HG03457 (cell line): Measurements from ENCODE around the gene OR5M3.

Experiments used
- ATAC-seq: cut with Tn5 transposase; IDR thresholded peaks from one replicate; pipeline ENCODE4 v1.9.1; 2021; ENCODE audit warnings: moderate number of reproducible peaks; ENCODE audit not compliant: unreplicated experiment

OR5M3 gene

DNA sequence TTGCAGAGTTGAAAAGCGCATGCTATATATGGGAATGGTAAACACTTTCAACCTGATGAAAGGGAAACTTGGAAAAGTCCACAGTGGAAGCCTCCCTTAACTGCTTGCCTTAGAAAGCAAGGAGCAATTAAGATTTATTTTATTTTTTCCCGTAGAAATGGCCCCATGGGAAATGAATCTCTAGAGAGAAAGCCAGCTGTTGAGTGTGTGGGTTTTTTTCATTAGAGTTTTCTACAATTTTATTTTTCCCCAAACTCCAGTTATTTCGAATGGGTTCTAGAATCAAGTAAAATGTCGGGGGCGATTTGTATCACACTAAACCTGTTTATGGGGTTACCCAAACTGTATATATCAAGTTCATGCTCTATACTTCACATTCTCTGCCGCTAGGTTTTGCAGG lies at the start of gene OR5M3:
Gene OR5M3 (minus strand): TSS at position 101 of the 400 bp plus-strand sequence. CDS start 2,855 bp downstream, outside the sequence.
- ATAC-seq = no peak

DNA sequence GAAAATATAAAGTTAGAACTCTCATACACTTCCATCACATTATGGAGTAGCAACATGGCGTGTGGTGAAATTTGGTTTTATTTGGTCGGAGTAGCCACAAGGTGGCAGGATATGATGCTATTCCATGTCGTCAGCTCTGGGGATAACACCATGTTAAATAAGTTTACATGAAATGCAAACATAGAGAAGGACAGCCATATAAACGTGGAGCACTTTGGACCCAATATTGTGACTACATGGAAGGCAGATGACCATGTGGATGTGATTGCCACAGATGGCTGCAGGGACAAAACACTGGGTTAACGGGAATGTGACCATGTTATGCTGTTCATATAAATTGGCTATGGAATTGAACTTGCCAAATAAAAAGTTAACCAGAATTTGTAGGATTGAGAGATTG lies 48.9 kb upstream of the OR5M3 start:
- no peak for ATAC-seq

DNA sequence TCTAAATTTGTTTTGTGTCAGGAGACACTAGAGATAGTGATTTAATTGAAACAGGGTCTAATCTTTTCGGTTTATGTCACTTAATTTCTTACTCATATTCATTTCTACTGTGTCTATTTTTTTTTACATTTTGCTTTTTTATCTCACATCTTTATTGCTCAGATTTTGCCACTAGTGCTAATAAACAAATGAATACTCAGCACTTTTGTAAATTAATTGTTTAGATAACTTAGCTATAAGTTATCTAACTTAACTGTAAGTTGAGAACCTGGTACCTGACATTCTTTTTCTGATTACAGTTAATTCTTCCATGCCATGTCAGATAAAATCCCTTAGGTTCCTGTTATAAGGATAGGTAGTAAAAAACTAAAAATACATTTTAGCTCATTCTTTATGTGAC lies 40.1 kb upstream of the OR5M3 start:
- ATAC-seq = no peak

GRCh38 chr11:56509439-56509838 lies 36.3 kb upstream of the OR5M3 start:
- ATAC-seq = no peak

- no peak for ATAC-seq
Observed at GRCh38 chr11:56497010-56497409, 23.9 kb upstream of the OR5M3 start.

DNA sequence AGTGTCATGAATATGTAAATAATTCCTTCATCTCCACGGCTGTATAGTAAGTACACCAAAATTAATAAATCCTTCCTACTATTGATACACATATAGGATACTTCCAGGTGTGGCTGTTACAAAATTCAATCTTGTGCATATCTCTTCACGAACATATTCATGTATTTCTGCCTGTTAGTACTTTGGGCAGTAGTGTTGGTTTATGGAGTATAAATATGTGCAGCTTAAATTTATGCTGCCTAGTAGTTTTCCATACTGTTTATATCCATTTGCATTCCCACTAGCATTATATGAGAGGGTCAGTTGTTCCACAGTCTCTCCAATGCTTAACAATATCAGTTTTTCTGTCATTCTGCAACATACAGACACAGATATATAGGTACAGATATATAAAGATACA lies 22.0 kb upstream of the OR5M3 start:
- ATAC-seq = no peak

GRCh38 chr11:56491270-56491669 lies 18.1 kb upstream of the OR5M3 start, which contains the start of gene OR5M8:
Gene OR5M8, minus strand, starts transcription at chr11:56491370. Its CDS starts 0 bp downstream, at chr11:56491370.
- no peak for ATAC-seq

DNA sequence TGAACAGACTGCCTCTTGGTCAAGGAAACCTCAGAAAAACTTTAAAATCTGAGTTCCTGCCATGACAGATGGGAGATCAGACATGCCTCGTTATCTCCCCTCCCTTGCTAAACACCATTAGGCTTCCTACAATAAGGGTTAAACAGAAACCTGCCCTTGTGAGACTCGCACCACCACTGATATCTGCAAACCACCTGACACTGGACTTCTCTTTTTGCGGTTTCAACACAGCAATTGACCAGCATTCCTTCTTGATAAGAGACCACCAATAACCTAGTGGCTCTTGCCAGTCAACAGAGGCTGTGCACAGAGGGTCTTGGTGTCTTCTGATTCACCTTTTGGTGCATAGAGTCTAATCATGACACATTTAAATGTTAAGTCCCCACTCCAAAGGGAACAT lies 13.6 kb upstream of the OR5M3 start:
- ATAC-seq = no peak

DNA sequence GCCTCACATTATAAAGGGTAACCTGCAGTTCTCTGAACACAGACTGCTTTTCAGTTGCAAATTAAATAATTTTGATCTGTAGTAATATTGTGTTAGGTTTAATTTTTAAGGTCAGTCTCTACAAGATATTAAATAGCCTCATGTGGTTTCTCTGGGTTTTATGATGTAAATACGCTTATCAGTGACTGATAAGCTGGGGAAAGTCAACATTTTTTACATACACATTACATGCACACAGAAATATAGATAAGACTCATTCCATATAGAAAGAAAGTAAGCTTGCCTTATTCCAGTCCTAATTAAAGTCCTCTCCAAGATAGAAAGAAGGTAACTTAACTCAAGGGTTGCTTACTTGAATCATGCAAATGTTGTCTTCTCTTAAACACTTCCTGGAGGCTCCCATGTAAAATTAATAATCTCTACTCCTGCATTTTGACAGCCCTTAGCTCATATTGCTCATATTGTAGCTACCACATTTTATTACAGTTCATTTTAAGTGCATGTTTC lies 1.6 kb upstream of the OR5M3 start:
- ATAC-seq = no peak

DNA sequence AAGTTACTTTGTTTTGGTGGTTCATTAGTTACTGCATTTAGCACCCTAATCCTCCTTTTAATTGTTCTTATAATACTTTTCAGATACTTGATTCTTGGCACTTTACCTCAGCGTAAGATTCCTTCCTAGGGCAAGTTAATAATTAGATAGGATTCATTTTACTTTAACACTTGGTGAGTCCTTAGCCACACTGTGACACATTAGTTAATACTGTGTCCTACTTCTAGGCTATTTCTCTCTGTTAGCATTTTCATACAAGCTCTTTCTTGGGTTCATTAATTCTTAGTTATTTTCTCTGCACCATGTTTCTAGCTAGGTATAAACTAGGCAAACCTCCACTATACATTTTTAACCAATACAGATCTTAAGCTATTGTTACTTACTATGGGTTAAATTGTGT lies 16.1 kb downstream of the OR5M3 start:
- no peak for ATAC-seq

DNA sequence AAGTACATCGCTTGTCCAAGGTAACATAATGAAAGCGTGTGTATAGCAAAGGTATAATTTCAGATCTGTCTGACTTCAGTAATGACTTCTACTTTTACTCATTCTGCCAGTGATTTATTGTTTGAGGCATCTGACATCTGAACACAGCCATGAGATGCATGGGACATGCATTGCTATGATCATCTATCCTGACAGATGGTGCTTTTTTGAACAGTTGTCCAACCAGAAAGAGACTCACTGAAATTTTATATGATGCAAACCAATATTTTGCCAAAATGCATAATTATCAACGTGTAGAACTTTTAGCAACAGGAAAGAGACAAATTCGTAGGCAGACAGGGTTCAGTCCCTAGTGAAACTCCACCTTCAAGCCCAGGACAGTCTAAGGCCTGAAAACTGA lies 19.6 kb downstream of the OR5M3 start:
- ATAC-seq = no peak
